GM23338 (cell line): ENCODE results near the gene TMEM50A. TPM values are rescaled to one million over a fixed set of nuclear protein-coding genes. Genes with fewer than 3 reads are reported as not detected.

ENCODE experiments used
- ATAC-seq: fragments of 200-7000 bp; cut with Tn5 transposase; 3 replicates; pipeline ENCODE4 v1.9.1; 2020
- DNase-seq: peaks from one replicate; pipeline ENCODE4 v3.0.0-alpha.2; 2015; ENCODE audit warnings: low spot score
- H2AFZ ChIP-seq: fragments of 200-600 bp; sonication (generic); 2 replicates; pipeline ENCODE4 v1.8.0; 2016; ENCODE audit warnings: antibody characterized with exemption, mild to moderate bottlenecking, moderate library complexity
- H3F3A ChIP-seq: fragments of 200-600 bp; sonication (generic); replicated peaks from 2 replicates; pipeline ENCODE4 v1.8.0; 2017; ENCODE audit warnings: antibody characterized with exemption, mixed run types, low read depth
- H3K27ac ChIP-seq: fragments of 200-600 bp; sonication (generic); 2 replicates; pipeline ENCODE4 v1.6.1; 2016; ENCODE audit warnings: low read depth
- H3K27me3 ChIP-seq: fragments of 200-600 bp; sonication (generic); 2 replicates; pipeline ENCODE4 v1.8.0; 2016; ENCODE audit warnings: mild to moderate bottlenecking, mixed run types, moderate library complexity; ENCODE audit not compliant: insufficient read depth
- H3K36me3 ChIP-seq: fragments of 200-600 bp; sonication (generic); 2 replicates; pipeline ENCODE4 v1.8.0; 2016; ENCODE audit warnings: mild to moderate bottlenecking; ENCODE audit not compliant: insufficient read depth
- H3K4me1 ChIP-seq: fragments of 200-600 bp; sonication (generic); 2 replicates; pipeline ENCODE4 v1.8.0; 2016; ENCODE audit warnings: mild to moderate bottlenecking, moderate library complexity; ENCODE audit not compliant: insufficient read depth
- H3K4me2 ChIP-seq: fragments of 200-600 bp; sonication (generic); 2 replicates; pipeline ENCODE4 v1.7.1; 2017; ENCODE audit warnings: mixed run types
- H3K4me3 ChIP-seq: fragments of 200-600 bp; sonication (generic); 2 replicates; pipeline ENCODE4 v1.6.1; 2016; ENCODE audit warnings: mixed run types
- H3K79me2 ChIP-seq: fragments of 200-600 bp; sonication (generic); replicated peaks from 2 replicates; pipeline ENCODE4 v1.8.0; 2017; ENCODE audit warnings: mild to moderate bottlenecking; ENCODE audit not compliant: insufficient read depth
- H3K9me2 ChIP-seq: fragments of 200-600 bp; sonication (generic); 2 replicates; pipeline ENCODE4 v1.8.0; 2017; ENCODE audit not compliant: insufficient read depth
- H4K20me1 ChIP-seq: fragments of 200-600 bp; sonication (generic); replicated peaks from 2 replicates; pipeline ENCODE4 v1.8.0; 2017; ENCODE audit warnings: mild to moderate bottlenecking; ENCODE audit not compliant: insufficient read depth
- H3K27ac Mint-ChIP-seq: 2 replicates; pipeline ENCODE4 v1.8.0; 2020; ENCODE audit warnings: inconsistent platforms, mild to moderate bottlenecking, moderate library complexity, mixed read lengths
- H3K27me3 Mint-ChIP-seq: 3 replicates; pipeline ENCODE4 v1.8.0; 2022; ENCODE audit warnings: low read depth, mild to moderate bottlenecking, moderate library complexity, mixed read lengths, inconsistent platforms; ENCODE audit not compliant: insufficient read depth, poor library complexity
- H3K36me3 Mint-ChIP-seq: 3 replicates; pipeline ENCODE4 v1.8.0; 2021; ENCODE audit warnings: low read depth, mild to moderate bottlenecking, inconsistent platforms, moderate library complexity, mixed read lengths
- H3K4me1 Mint-ChIP-seq: 3 replicates; pipeline ENCODE4 v1.8.0; 2020; ENCODE audit warnings: mild to moderate bottlenecking, inconsistent platforms, mixed read lengths
- H3K4me3 Mint-ChIP-seq: 3 replicates; pipeline ENCODE4 v1.8.0; 2021; ENCODE audit warnings: moderate library complexity, mild to moderate bottlenecking, inconsistent platforms, mixed read lengths
- H3K9me3 Mint-ChIP-seq: 3 replicates; pipeline ENCODE4 v1.8.0; 2020; ENCODE audit warnings: moderate library complexity, mild to moderate bottlenecking, inconsistent platforms, mixed read lengths
- CREB1 ChIP-seq: fragments of 250-450 bp; sonication (Bioruptor Pico); IDR thresholded peaks from 2 replicates; pipeline ENCODE4 v1.5.0; 2020; ENCODE audit warnings: low read depth, mild to moderate bottlenecking, moderate library complexity
- EZH2phosphoT487 ChIP-seq: fragments of 200-600 bp; sonication (generic); IDR thresholded peaks from one replicate; pipeline ENCODE4 v1.8.1; 2018; ENCODE audit warnings: antibody characterized with exemption; ENCODE audit not compliant: unreplicated experiment
- JUNB ChIP-seq: IDR thresholded peaks from one replicate; pipeline ENCODE4 v1.6.1; 2016; ENCODE audit warnings: antibody characterized with exemption; ENCODE audit not compliant: unreplicated experiment
- NANOG ChIP-seq: IDR thresholded peaks from 2 replicates; pipeline ENCODE4 v1.6.1; 2016; ENCODE audit warnings: antibody characterized with exemption, borderline replicate concordance
- REST ChIP-seq: IDR thresholded peaks from one replicate; pipeline ENCODE4 v1.6.1; 2018; ENCODE audit warnings: antibody characterized with exemption; ENCODE audit not compliant: unreplicated experiment
- ZNF462 ChIP-seq: fragments of 250-450 bp; sonication (Bioruptor Pico); IDR thresholded peaks from 2 replicates; pipeline ENCODE4 v1.5.0; 2020; ENCODE audit warnings: mild to moderate bottlenecking, moderate library complexity
- polyA plus RNA-seq: library from polyadenylated mRNA; unstranded; fragments of >200 nt; fragmentation: Nextera tagmentation; extraction: Ambion mirVana; gene quantifications from 2 replicates; pipeline ENCODE4 v1.2.1, GENCODE V29; 2016
- total RNA-seq: library from RNA; depleted of rRNA; stranded (reverse); fragments of >200 nt; shearing (Covaris generic); gene quantifications from 2 replicates; pipeline ENCODE4 v1.2.3, GENCODE V29; 2014

TMEM50A gene
- total and polyA plus RNA-seq, 2 experiments from 2014 or later = 71.4 to 181 TPM

GRCh38 chr1:25343872-25344271 lies 5.7 kb downstream of the TMEM50A start (continued):
- TF ChIP-seq ZNF462 (no peak), CREB1 (CRISPR knock-in tag) (no peak), NANOG (no peak), EZH2phosphoT487 (no peak)

- H3K36me3 Mint-ChIP-seq = peaks cover 43% of the 10 kb centered on the region
- peaks cover 60% of the 10 kb centered on the region for H3K79me2 ChIP-seq
- no peak for TF ChIP-seq JUNB
- no peak for TF ChIP-seq NANOG
- TF ChIP-seq EZH2phosphoT487 = no peak
- TF ChIP-seq ZNF462 = no peak
- TF ChIP-seq REST = no peak
Measured at GRCh38 chr1:25347556-25347955, 9.4 kb downstream of the TMEM50A start.

More at GRCh38 chr1:25347556-25347955, 9.4 kb downstream of the TMEM50A start:
- Mint-ChIP-seq H3K27ac (no peak overlapping the region), H3K27me3 (peaks cover 2% of the 10 kb centered on the region), H3K4me3 (no peak overlapping the region), H3K4me1 (no peaks in the 10 kb centered on the region), H3K9me3 (no peaks in the 10 kb centered on the region)
- H3K27me3 ChIP-seq = no peaks in the 10 kb centered on the region
- H2AFZ ChIP-seq = no peak overlapping the region
- no peaks in the 10 kb centered on the region for H3K36me3 ChIP-seq
- H3K4me3 ChIP-seq = no peak overlapping the region
- H3K9me2 ChIP-seq = no peaks in the 10 kb centered on the region
- H3K27ac ChIP-seq = no peak overlapping the region
- DNase-seq = no peak
- peaks cover 17% of the 10 kb centered on the region; the same call in 1 of the 2 replicates for H4K20me1 ChIP-seq
- H3K4me1 ChIP-seq = no peaks in the 10 kb centered on the region
- H3F3A ChIP-seq = no peaks in the 10 kb centered on the region
- no peak for ATAC-seq
- no peak overlapping the region for H3K4me2 ChIP-seq
